ENCODE measurements around the gene ACSS1. TPM values are rescaled to one million over a fixed set of nuclear protein-coding genes. Genes with fewer than 3 reads are reported as not detected.

ACSS1 gene
- total RNA-seq, 1 donor from 2014 or later, result 0.27 TPM

DNA sequence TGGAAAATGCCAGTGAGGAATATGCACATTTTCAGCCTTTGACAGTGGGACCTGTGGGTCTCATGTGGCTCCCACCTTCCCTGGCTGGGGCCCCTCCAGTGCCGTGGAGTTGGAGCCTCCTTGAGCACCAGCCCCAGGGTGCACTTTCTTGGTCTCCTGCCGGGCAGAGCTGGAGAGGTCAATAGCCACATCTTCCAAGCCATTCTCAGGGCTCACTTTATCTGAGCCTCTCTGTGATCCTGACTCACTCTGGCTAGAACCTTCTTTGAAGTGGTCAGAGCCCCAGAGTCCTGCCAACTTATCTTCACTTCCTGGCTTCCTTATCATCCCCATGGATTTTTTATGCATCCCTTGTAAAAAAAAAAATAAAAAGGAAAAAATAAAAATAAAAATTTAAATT lies 18.3 kb upstream of the ACSS1 start:
- no peak overlapping the region for H3K27ac ChIP-seq (ENCODE audit: low read depth, low read length)
- DNase-seq (ENCODE audit: low read depth), result no peak
- Mint-ChIP-seq H3K9me3 (ENCODE audit: unreplicated experiment) (peaks cover 3% of the 10 kb centered on the region), H3K27ac (ENCODE audit: unreplicated experiment) (no peak overlapping the region), H3K4me3 (ENCODE audit: unreplicated experiment) (no peak overlapping the region), H3K4me1 (ENCODE audit: low read depth, unreplicated experiment) (peaks cover 8% of the 10 kb centered on the region), H3K36me3 (ENCODE audit: low read depth, unreplicated experiment) (no peaks in the 10 kb centered on the region), H3K27me3 (ENCODE audit: low read depth, unreplicated experiment) (peaks cover 78% of the 10 kb centered on the region)
- TF ChIP-seq EZH2 (IDR thresholded peaks at IDR 0.05; ENCODE audit: insufficient read depth, low read length), result no peak
- TF ChIP-seq, protein P1, sequence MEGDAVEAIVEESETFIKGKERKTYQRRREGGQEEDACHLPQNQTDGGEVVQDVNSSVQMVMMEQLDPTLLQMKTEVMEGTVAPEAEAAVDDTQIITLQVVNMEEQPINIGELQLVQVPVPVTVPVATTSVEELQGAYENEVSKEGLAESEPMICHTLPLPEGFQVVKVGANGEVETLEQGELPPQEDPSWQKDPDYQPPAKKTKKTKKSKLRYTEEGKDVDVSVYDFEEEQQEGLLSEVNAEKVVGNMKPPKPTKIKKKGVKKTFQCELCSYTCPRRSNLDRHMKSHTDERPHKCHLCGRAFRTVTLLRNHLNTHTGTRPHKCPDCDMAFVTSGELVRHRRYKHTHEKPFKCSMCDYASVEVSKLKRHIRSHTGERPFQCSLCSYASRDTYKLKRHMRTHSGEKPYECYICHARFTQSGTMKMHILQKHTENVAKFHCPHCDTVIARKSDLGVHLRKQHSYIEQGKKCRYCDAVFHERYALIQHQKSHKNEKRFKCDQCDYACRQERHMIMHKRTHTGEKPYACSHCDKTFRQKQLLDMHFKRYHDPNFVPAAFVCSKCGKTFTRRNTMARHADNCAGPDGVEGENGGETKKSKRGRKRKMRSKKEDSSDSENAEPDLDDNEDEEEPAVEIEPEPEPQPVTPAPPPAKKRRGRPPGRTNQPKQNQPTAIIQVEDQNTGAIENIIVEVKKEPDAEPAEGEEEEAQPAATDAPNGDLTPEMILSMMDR (IDR thresholded peaks at IDR 0.05; ENCODE audit: insufficient read depth, low read depth, low read length), result no peak
- no peak overlapping the region for H2AFZ ChIP-seq (ENCODE audit: low read depth, low read length)
- no peak for FAIRE-seq
- no peaks in the 10 kb centered on the region for H3K4me1 ChIP-seq (ENCODE audit: insufficient read depth, low read length)
- H3K4me3 ChIP-seq (ENCODE audit: insufficient read depth, low read depth, low read length), result no peak overlapping the region
- no peaks in the 10 kb centered on the region for H3K9me3 ChIP-seq (ENCODE audit: insufficient read depth, low read depth, low read length)
- H3K9ac ChIP-seq (ENCODE audit: low read length), result no peak overlapping the region
- H3K79me2 ChIP-seq (ENCODE audit: insufficient read depth, low read length), result no peaks in the 10 kb centered on the region
- H3K36me3 ChIP-seq (ENCODE audit: insufficient read depth, low read length), result no peaks in the 10 kb centered on the region
- peaks cover 90% of the 10 kb centered on the region for H3K27me3 ChIP-seq (ENCODE audit: insufficient read depth, low read length)
- no peak overlapping the region for H3K4me2 ChIP-seq (ENCODE audit: low read length)
- H4K20me1 ChIP-seq (ENCODE audit: insufficient read depth, low read length), result no peaks in the 10 kb centered on the region

DNA sequence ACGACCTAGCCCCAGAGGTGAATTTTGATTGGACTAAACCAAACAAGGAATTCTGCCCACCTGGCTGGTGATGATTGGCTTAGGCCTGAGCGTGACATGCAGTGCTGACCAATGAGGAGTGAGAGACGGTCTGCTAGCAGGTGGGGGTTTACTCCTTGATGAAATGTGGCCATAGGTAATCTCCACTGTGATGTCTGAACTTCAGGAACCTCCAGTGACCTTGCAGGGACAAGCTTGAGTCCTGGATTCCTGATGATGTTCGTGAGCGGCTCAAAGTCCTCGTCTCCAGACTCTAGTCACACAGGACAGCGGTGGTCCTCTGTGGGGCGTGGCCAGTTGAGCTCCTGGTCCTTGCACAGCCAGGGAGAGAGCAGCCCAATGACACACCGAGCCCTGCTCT lies 15.6 kb upstream of the ACSS1 start:
- no peak for DNase-seq (ENCODE audit: low read depth)
- H3K36me3 ChIP-seq (ENCODE audit: insufficient read depth, low read length), result no peaks in the 10 kb centered on the region
- H3K9me3 ChIP-seq (ENCODE audit: insufficient read depth, low read depth, low read length), result no peaks in the 10 kb centered on the region
- no peaks in the 10 kb centered on the region for H3K79me2 ChIP-seq (ENCODE audit: insufficient read depth, low read length)
- H3K4me2 ChIP-seq (ENCODE audit: low read length), result no peak overlapping the region
- no peak for FAIRE-seq
- no peak overlapping the region for H3K4me3 ChIP-seq (ENCODE audit: insufficient read depth, low read depth, low read length)
- Mint-ChIP-seq H3K36me3 (ENCODE audit: low read depth, unreplicated experiment) (no peaks in the 10 kb centered on the region), H3K27me3 (ENCODE audit: low read depth, unreplicated experiment) (peaks cover 73% of the 10 kb centered on the region), H3K27ac (ENCODE audit: unreplicated experiment) (no peak overlapping the region), H3K4me1 (ENCODE audit: low read depth, unreplicated experiment) (peaks cover 8% of the 10 kb centered on the region), H3K9me3 (ENCODE audit: unreplicated experiment) (no peaks in the 10 kb centered on the region), H3K4me3 (ENCODE audit: unreplicated experiment) (no peak overlapping the region)
- H3K27ac ChIP-seq (ENCODE audit: low read depth, low read length), result no peak overlapping the region
- TF ChIP-seq, protein P1 (IDR thresholded peaks at IDR 0.05; ENCODE audit: insufficient read depth, low read depth, low read length), result no peak
- no peak for TF ChIP-seq EZH2 (IDR thresholded peaks at IDR 0.05; ENCODE audit: insufficient read depth, low read length)
- no peaks in the 10 kb centered on the region for H3K4me1 ChIP-seq (ENCODE audit: insufficient read depth, low read length)
- H3K27me3 ChIP-seq (ENCODE audit: insufficient read depth, low read length), result peaks cover 85% of the 10 kb centered on the region
- H3K9ac ChIP-seq (ENCODE audit: low read length), result no peak overlapping the region
- H4K20me1 ChIP-seq (ENCODE audit: insufficient read depth, low read length), result no peaks in the 10 kb centered on the region
- no peak overlapping the region for H2AFZ ChIP-seq (ENCODE audit: low read depth, low read length)

DNA sequence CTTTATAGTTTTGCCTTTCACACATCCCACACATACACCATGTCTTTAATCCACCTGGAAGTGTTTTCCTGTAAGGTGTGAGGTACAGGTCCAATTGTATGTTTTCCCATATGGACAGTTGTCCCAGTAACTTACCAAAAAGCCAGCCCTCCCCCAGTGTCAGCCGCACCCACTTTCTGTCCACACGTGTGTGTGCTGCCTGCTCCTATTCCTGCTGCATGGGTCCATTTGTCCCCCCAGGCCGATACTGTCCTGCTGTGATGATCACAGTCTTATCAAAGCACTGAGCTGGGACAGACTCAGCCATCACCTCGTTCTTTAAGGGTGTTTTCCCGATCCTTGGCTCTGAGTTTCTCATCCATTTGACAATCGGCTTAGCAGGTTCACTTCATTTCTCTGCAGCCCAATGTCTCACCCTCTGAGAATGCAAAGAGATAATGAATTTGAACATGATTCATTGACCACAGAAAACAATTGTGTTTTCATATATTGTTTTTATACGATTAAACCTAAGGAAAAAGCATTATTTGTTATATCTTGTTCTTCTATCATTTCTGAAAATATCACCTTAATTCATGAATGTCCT lies 14.4 kb upstream of the ACSS1 start:
- no peak for TF ChIP-seq EZH2 (IDR thresholded peaks at IDR 0.05; ENCODE audit: insufficient read depth, low read length)
- TF ChIP-seq, protein P1 (IDR thresholded peaks at IDR 0.05; ENCODE audit: insufficient read depth, low read depth, low read length), result no peak
- H3K27me3 Mint-ChIP-seq (ENCODE audit: low read depth, unreplicated experiment), result peaks cover 68% of the 10 kb centered on the region
- peaks cover 5% of the 10 kb centered on the region for H4K20me1 ChIP-seq (ENCODE audit: insufficient read depth, low read length)

More for the DNA sequence above, 14.4 kb upstream of the ACSS1 start:
- H3K27me3 ChIP-seq (ENCODE audit: insufficient read depth, low read length), result peaks cover 78% of the 10 kb centered on the region
- no peak overlapping the region for H3K4me2 ChIP-seq (ENCODE audit: low read length)
- DNase-seq (ENCODE audit: low read depth) (no peak), FAIRE-seq (no peak)
- Mint-ChIP-seq H3K4me3 (ENCODE audit: unreplicated experiment) (no peak overlapping the region), H3K27ac (ENCODE audit: unreplicated experiment) (no peak overlapping the region), H3K4me1 (ENCODE audit: low read depth, unreplicated experiment) (peaks cover 5% of the 10 kb centered on the region), H3K9me3 (ENCODE audit: unreplicated experiment) (no peaks in the 10 kb centered on the region), H3K36me3 (ENCODE audit: low read depth, unreplicated experiment) (no peaks in the 10 kb centered on the region)
- no peak overlapping the region for H3K9ac ChIP-seq (ENCODE audit: low read length)
- H3K9me3 ChIP-seq (ENCODE audit: insufficient read depth, low read depth, low read length), result no peaks in the 10 kb centered on the region
- no peaks in the 10 kb centered on the region for H3K79me2 ChIP-seq (ENCODE audit: insufficient read depth, low read length)
- no peaks in the 10 kb centered on the region for H3K36me3 ChIP-seq (ENCODE audit: insufficient read depth, low read length)
- no peak overlapping the region for H2AFZ ChIP-seq (ENCODE audit: low read depth, low read length)
- H3K4me1 ChIP-seq (ENCODE audit: insufficient read depth, low read length), result no peaks in the 10 kb centered on the region
- H3K4me3 ChIP-seq (ENCODE audit: insufficient read depth, low read depth, low read length), result no peak overlapping the region
- H3K27ac ChIP-seq (ENCODE audit: low read depth, low read length), result no peak overlapping the region

Measured in astrocyte (in vitro differentiated cells and primary cell).